GM18502 (cell line): Measurements from ENCODE around the gene MLLT10.

ENCODE experiments used
- ATAC-seq: cut with Tn5 transposase; IDR thresholded peaks from one replicate; pipeline ENCODE4 v1.9.1; 2021; ENCODE audit warnings: mild to moderate bottlenecking; ENCODE audit not compliant: unreplicated experiment, poor library complexity

The MLLT10 gene

GRCh38 chr10:21533467-21534279 is at the start of gene MLLT10:
TSS of gene MLLT10 (plus strand) at chr10:21534232. CDS start at chr10:21534645, 413 bp downstream.
- ATAC-seq = peak; percentile 88

GRCh38 chr10:21487416-21488180 is 46.4 kb upstream of the MLLT10 start:
- no peak for ATAC-seq

- no peak for ATAC-seq
Measured at GRCh38 chr10:21488246-21488956, 45.6 kb upstream of the MLLT10 start.

GRCh38 chr10:21488957-21489446 is 45.0 kb upstream of the MLLT10 start:
- no peak for ATAC-seq

GRCh38 chr10:21490028-21490710 is 43.9 kb upstream of the MLLT10 start:
- no peak for ATAC-seq

- no peak for ATAC-seq
Measured at GRCh38 chr10:21490711-21491105, 43.3 kb upstream of the MLLT10 start.

GRCh38 chr10:21492421-21492820 is 41.6 kb upstream of the MLLT10 start:
- no peak for ATAC-seq

- no peak for ATAC-seq
Measured at GRCh38 chr10:21493784-21494183, 40.2 kb upstream of the MLLT10 start.

- no peak for ATAC-seq
Measured at GRCh38 chr10:21494191-21495001, 39.6 kb upstream of the MLLT10 start.

GRCh38 chr10:21495002-21495751 is 38.9 kb upstream of the MLLT10 start:
- no peak for ATAC-seq

GRCh38 chr10:21495752-21496342 is 38.2 kb upstream of the MLLT10 start:
- peak; percentile 78 for ATAC-seq

- ATAC-seq = peak; percentile 67
Measured at GRCh38 chr10:21496343-21497176, 37.5 kb upstream of the MLLT10 start.

GRCh38 chr10:21497177-21497807 is 36.7 kb upstream of the MLLT10 start:
- no peak for ATAC-seq

- no peak for ATAC-seq
Measured at GRCh38 chr10:21498377-21498776, 35.7 kb upstream of the MLLT10 start.

- no peak for ATAC-seq
Measured at GRCh38 chr10:21498986-21499385, 35.0 kb upstream of the MLLT10 start.

- ATAC-seq = no peak
Measured at GRCh38 chr10:21499701-21500577, 34.1 kb upstream of the MLLT10 start.
